ENCODE measurements around the gene MKNK2. TPM values are rescaled to one million over a fixed set of nuclear protein-coding genes. Genes with fewer than 3 reads are reported as not detected.

The MKNK2 gene
- total RNA-seq, 4 donors from 2014 or later: 224 to 367 (median 251) TPM

DNA sequence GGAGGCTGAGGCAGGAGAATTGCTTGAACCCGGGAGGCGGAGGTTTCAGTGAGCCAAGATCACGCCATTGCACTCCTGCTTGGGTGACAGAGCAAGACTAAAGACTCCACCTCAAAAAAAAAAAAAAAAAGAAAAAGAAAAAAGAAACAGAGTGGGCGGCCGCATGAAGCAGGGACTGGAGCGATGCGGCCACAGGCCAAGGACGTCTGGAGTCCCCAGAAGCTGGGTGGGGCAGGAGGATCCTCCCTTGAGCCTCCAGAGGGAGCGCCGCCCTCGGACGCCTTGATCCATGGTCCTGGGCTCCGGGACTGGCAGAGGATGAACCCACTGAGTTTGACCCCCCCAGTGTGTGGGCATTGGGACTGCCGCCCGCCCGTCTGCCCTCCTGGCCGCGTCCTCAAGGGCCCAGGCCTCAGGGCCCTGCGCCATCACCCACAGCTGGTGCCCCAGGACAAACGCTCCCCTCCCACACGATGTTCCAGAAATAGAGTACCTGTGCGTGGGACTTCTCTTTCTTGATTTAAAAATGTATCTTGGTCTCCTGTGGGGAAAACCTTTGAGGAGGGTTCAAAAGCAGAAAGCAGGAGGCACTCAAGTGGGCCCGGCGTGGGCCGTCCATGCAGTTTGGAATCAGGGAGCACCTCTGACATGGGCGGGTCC is 51.1 kb downstream of the MKNK2 start:
- 86 to 90% methylated on average over 22 to 26 of the region's 26 CpGs for WGBS, 2 donors
- intact Hi-C loops (cut with DNase I; ENCODE audit: low total_unique reads): no loop called here
- TF ChIP-seq POLR2A (IDR thresholded peaks at IDR 0.05): no peak
- TF ChIP-seq, protein P1, sequence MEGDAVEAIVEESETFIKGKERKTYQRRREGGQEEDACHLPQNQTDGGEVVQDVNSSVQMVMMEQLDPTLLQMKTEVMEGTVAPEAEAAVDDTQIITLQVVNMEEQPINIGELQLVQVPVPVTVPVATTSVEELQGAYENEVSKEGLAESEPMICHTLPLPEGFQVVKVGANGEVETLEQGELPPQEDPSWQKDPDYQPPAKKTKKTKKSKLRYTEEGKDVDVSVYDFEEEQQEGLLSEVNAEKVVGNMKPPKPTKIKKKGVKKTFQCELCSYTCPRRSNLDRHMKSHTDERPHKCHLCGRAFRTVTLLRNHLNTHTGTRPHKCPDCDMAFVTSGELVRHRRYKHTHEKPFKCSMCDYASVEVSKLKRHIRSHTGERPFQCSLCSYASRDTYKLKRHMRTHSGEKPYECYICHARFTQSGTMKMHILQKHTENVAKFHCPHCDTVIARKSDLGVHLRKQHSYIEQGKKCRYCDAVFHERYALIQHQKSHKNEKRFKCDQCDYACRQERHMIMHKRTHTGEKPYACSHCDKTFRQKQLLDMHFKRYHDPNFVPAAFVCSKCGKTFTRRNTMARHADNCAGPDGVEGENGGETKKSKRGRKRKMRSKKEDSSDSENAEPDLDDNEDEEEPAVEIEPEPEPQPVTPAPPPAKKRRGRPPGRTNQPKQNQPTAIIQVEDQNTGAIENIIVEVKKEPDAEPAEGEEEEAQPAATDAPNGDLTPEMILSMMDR (IDR thresholded peaks at IDR 0.05): no peak
- no peak overlapping the region for H3K4me3 ChIP-seq (ENCODE audit: low read depth, poor library complexity, severe bottlenecking)
- no peak for DNase-seq (ENCODE audit: low spot score in 2 of 2)

DNA sequence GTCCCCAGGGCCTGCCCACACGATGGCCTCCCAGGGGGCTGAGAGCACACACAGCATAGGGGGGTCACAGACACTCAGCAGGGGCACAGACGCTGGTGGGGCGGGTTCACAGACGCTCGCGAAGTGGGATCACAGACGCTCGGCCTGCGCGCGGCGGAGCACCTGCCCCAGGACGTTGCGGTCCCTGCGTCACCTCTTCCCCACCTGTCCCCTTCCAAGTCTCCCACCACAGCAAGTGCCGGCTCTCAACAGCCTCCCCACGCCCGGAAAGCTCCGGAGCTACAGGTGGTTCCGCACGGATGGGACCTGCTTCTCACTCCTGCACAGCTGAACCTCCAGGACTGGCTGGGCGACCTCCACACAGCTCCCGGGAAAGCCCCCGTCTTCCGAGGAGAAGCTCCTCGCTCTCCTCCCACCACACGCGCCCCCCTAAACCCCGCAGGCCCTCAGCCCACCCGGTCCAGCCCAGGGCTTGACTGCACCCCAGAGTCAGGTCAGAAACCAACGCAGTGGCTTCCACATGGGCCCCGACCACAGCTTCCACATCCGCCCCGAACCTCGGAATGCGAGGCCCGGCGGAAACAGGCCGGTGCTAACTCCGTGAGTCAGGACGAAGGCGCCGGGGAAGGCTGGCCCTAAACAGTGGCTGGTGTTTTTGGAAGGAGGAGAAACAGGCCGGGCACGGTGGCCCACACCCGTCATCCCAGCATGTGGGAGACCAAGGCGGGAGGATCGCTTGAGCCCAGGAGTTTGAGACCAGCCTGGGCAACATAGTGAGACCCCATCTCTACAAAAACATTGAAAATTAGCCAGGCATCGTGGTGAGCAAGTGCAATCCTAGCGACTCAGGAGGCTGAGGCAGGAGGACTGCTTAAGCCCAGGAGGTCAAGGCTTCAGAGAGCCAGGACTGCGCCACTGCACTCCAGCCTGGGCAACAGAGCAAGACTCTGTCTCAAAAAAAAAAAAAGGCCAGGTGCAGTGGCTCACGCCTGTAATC is 52.0 kb downstream of the MKNK2 start:
- no peak overlapping the region for H3K4me3 ChIP-seq (ENCODE audit: low read depth, poor library complexity, severe bottlenecking)
- DNase-seq (ENCODE audit: low spot score in 2 of 2): no peak
- TF ChIP-seq POLR2A (IDR thresholded peaks at IDR 0.05): no peak
- 92 to 93% methylated on average over 52 of the region's 52 CpGs for WGBS, 2 donors
- intact Hi-C loops (cut with DNase I; ENCODE audit: low total_unique reads): no loop called here

DNA sequence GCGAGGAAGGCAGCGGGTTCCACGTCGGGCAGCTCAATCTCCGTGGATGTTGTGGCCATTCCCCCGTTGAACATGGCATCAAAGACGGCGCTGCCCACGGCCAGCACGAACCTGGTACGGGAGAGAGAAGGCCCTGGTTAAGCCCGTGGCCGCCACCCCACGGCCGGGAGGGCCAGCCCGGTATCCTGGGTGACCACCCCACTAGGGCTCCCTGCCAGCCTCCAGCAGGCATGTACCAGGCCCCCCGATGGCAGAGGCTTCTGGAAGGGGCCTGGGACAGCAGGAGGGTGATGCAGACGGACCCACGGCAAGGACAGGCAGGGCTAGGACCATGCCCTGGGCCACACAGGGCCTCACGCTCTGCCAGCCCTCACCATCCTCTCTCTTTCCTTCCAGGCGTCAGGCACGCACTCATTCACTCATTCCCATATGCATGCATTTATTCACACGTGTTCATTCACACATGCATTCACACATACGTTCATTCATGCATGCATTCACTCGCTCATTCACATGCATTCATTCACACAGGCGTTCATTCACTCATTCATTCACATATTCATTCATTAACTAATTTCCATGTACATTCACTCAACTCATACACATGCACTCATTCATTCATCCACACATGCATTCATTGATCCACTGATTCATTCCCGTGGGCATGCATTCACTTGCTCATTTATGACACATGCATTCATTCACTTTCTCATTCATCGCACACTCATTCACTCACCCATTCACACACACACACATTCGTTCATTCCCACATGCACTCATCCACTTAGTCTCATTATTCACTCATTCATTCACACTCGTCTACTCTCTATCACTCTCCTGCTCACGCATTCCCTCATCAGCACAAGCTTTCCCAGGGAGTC is 53.5 kb downstream of the MKNK2 start:
- WGBS, 2 donors: 91 to 94% methylated on average over 21 to 29 of the region's 31 CpGs
- TF ChIP-seq POLR2A (IDR thresholded peaks at IDR 0.05): no peak
- TF ChIP-seq, protein P1 (IDR thresholded peaks at IDR 0.05): no peak
- no peak for DNase-seq (ENCODE audit: low spot score in 2 of 2)
- intact Hi-C loops (cut with DNase I; ENCODE audit: low total_unique reads): no loop called here
- no peak overlapping the region for H3K4me3 ChIP-seq (ENCODE audit: low read depth, poor library complexity, severe bottlenecking)

DNA sequence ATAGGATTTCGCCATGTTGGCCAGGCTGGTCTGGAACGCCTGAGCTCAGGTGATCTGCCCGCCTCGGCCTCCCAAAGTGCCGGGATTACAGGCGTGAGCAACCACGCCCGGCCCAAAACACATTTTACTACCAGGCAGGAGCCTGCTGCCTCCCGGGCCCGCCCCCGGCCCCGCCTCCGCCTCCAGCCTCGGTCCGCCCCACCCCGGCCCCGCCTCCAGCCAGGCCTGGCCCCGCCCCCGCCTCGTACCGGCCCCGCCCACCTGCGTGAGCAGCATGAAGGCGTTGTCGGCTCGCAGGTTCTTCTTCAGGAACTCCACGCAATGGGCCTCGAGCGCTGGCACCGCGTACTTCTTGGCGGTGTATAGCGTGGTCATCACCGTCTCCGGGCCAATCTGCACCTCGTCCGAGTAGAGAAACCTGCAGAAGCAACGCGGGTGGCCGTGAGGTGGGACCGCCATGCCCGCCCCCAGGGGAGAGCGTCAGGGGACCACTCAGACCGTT is 58.2 kb downstream of the MKNK2 start:
- H3K4me3 ChIP-seq (ENCODE audit: low read depth, poor library complexity, severe bottlenecking): no peak overlapping the region
- TF ChIP-seq, protein P1 (IDR thresholded peaks at IDR 0.05): no peak
- TF ChIP-seq POLR2A (IDR thresholded peaks at IDR 0.05): no peak
- no peak for DNase-seq (ENCODE audit: low spot score in 2 of 2)
- 80 to 86% methylated on average over 37 to 42 of the region's 44 CpGs for WGBS, 2 donors
- intact Hi-C loops (cut with DNase I; ENCODE audit: low total_unique reads): no loop called here

DNA sequence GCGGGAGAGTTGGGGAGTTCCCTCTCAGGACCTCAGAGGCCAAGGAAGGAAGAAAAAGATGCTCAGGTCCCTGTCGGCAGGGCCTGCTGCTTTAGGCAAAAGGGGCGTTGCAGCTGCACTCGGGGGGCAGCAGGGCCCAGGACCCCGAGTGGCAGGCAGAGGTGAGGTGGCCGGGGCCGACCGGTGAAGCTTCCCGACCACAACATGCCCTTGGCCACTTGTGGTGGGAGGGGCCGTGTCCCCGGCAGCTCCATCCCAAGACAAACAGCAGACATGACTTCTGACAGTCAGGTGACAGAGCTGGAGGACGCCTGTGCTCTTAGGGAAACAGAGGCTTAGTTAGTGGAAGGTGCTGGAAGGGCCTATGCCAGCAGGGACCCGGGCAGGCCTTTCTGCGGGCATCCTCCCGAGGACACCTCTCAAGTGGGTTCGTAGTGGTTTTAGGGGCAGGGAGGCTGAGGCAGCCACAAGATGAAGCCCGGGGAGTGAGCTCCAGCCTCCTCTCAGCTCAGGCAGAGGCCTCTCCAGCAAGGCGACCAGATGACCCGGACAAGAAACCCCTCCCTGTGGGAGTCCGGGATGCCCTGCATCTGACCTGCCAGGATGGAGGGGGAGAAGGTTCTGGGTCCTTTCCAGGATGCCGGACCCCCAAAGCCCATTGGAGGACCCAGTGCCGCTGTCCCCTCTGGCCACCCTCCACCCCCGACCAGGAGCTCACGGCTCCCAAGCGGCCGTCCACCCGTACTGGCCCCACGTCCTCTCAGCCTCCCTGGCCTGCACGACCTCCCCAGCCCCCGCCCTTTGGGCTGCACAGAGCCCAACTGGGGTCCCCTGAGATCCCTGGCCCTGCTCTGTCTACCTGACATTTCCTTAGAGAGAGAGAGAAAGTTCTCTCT is 59.8 kb downstream of the MKNK2 start:
- TF ChIP-seq, protein P1 (IDR thresholded peaks at IDR 0.05): no peak
- TF ChIP-seq POLR2A (IDR thresholded peaks at IDR 0.05): no peak

More for the DNA sequence above, 59.8 kb downstream of the MKNK2 start:
- intact Hi-C loops (cut with DNase I; ENCODE audit: low total_unique reads): no loop called here
- WGBS, 2 donors: 89 to 92% methylated on average over 28 to 30 of the region's 30 CpGs
- no peak for DNase-seq (ENCODE audit: low spot score in 2 of 2)
- no peak overlapping the region for H3K4me3 ChIP-seq (ENCODE audit: low read depth, poor library complexity, severe bottlenecking)

Data from lower leg skin (tissue), 4 donors.